ENCODE measurements around the gene NOVA1. TPM values are rescaled to one million over a fixed set of nuclear protein-coding genes. Genes with fewer than 3 reads are reported as not detected.

The NOVA1 gene
- total and polyA plus RNA-seq, 4 donors, result 0.24 to 0.79 (median 0.58) TPM

DNA sequence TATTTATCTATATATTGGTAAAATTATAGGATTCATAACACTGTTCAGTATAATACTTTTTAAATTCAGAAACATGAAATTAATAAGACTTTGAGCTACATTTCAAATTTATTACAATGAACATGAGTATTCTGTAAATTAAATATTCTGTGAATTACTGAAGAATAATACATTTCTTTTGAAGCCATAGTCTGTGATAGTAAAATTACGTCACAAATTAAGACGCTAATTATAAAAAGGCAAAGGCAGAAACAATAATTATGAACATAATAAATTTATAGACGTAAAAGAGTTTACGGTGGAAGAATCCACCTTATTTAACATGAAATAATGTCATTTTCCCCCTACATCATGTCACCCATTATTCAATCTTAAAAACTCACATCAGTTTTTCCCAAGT is 118.9 kb downstream of the NOVA1 start (continued):
- TF ChIP-seq CTCF (IDR thresholded peaks at IDR 0.05; ENCODE audit: low read depth, low read length, missing input control), result no peak

DNA sequence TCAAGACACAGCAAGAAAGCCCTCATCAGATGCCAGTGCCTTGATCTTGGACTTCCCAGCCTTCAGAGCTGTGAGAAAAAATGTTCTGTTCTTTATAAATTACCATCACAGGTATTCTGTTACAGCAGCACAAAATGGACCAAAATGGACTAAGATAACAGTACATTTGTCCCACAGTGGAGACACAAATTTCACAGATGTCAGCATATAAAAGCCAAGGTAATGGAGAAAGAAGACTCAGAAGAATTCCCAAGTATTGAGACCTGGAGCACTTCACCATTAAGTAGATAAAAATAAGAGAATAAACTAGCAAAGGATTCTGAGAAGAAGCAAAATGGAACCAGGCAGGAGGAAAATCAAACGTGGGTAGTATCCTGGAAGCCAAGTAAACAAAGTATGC is 131.0 kb downstream of the NOVA1 start:
- 60% methylated on average over 1 of the region's 1 CpG for WGBS
- H3K4me3 ChIP-seq (ENCODE audit: low read depth in 1 of 3, low read length in 3 of 3), result no peak overlapping the region
- H3K4me1 ChIP-seq (ENCODE audit: control insufficient read depth in 4 of 4, insufficient read depth in 4 of 4, low read length in 3 of 4), result no peaks in the 10 kb centered on the region
- DNase-seq (ENCODE audit: low spot score), result no peak
- no peaks in the 10 kb centered on the region for H3K9me3 ChIP-seq (ENCODE audit: control insufficient read depth in 4 of 4, low read length in 3 of 4)
- no peaks in the 10 kb centered on the region for H3K36me3 ChIP-seq (ENCODE audit: control insufficient read depth in 4 of 4, insufficient read depth in 3 of 4, low read depth in 1 of 4, low read length in 3 of 4)
- TF ChIP-seq GABPA (IDR thresholded peaks at IDR 0.05 in 1 of 2, conservative IDR thresholded peaks at IDR 0.05 in 1 of 2) (no peak), JUND (IDR thresholded peaks at IDR 0.05) (no peak), TAF1 (conservative IDR thresholded peaks at IDR 0.05) (no peak), FOXA1 (IDR thresholded peaks at IDR 0.05) (no peak), SP1 (IDR thresholded peaks at IDR 0.05) (no peak), YY1 (IDR thresholded peaks at IDR 0.05) (no peak), ZBTB33 (IDR thresholded peaks at IDR 0.05) (no peak), HNF4G (IDR thresholded peaks at IDR 0.05) (no peak), ATF3 (IDR thresholded peaks at IDR 0.05) (no peak), CTCF (IDR thresholded peaks at IDR 0.05; ENCODE audit: low read depth, low read length, missing input control) (no peak), HNF4A (conservative IDR thresholded peaks at IDR 0.05) (no peak), RXRA (IDR thresholded peaks at IDR 0.05) (no peak), MAX (IDR thresholded peaks at IDR 0.05) (no peak), NR2F2 (IDR thresholded peaks at IDR 0.05) (no peak), FOXA2 (IDR thresholded peaks at IDR 0.05) (no peak), EGR1 (IDR thresholded peaks at IDR 0.05; ENCODE audit: low read depth in 2 of 2) (no peak), RAD21 (IDR thresholded peaks at IDR 0.05) (no peak)
- TF ChIP-seq, protein P1, sequence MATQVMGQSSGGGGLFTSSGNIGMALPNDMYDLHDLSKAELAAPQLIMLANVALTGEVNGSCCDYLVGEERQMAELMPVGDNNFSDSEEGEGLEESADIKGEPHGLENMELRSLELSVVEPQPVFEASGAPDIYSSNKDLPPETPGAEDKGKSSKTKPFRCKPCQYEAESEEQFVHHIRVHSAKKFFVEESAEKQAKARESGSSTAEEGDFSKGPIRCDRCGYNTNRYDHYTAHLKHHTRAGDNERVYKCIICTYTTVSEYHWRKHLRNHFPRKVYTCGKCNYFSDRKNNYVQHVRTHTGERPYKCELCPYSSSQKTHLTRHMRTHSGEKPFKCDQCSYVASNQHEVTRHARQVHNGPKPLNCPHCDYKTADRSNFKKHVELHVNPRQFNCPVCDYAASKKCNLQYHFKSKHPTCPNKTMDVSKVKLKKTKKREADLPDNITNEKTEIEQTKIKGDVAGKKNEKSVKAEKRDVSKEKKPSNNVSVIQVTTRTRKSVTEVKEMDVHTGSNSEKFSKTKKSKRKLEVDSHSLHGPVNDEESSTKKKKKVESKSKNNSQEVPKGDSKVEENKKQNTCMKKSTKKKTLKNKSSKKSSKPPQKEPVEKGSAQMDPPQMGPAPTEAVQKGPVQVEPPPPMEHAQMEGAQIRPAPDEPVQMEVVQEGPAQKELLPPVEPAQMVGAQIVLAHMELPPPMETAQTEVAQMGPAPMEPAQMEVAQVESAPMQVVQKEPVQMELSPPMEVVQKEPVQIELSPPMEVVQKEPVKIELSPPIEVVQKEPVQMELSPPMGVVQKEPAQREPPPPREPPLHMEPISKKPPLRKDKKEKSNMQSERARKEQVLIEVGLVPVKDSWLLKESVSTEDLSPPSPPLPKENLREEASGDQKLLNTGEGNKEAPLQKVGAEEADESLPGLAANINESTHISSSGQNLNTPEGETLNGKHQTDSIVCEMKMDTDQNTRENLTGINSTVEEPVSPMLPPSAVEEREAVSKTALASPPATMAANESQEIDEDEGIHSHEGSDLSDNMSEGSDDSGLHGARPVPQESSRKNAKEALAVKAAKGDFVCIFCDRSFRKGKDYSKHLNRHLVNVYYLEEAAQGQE (IDR thresholded peaks at IDR 0.05), result no peak
- no peak overlapping the region for H3K27ac ChIP-seq (ENCODE audit: low read depth in 1 of 2, low read length in 2 of 2)
- H3K9ac ChIP-seq (ENCODE audit: low read depth in 1 of 2, low read length in 2 of 2), result no peak overlapping the region
- no peaks in the 10 kb centered on the region for H3K27me3 ChIP-seq (ENCODE audit: control insufficient read depth in 4 of 4, insufficient read depth in 4 of 4, low read length in 3 of 4)

Data from liver (tissue), 9 donors.